Stimulated activated CD8-positive, alpha-beta memory T cell treated with anti-CD3 and anti-CD28 coated beads, Interleukin-15, amount 100 ng/mL, for 48 hours (primary cell): ENCODE measurements around the gene ZNF576.
A peak's percentile ranks its signal among the peaks of the same experiment; 100 is the strongest.
"Not testable (repeated sequence)": the region's sequence is repeated elsewhere in the genome, so short reads cannot be mapped to it uniquely, and the experiment has no call there.

Source experiments
- DNase-seq, 2 donors: peaks; one replicate each; pipeline ENCODE4 v3.0.0-alpha.2; 2020; ENCODE audit warnings: low read depth in 2 of 2

Gene ZNF576

GRCh38 chr19:43599635-43600295, 3.4 kb downstream of the ZNF576 start:
- DNase-seq = no peak

DNA sequence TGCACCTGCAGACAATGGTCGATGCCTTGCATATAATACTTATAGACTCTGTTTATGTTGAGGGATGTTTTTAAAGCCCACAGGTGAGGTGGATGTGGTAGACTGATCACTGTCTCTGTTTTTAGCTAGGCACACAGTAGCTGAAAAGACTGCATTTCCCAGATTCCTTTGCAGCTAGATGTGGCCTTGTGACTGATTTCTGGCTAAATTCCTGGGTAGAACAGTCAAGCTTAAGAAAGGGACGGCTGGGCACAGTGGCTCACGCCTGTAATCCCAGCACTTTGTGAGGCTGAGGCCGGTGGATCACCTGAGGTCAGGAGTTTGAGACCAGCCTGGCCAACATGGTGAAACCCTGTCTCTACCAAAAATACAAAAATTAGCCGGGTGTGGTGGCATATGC, 3.9 kb downstream of the ZNF576 start:
- not testable (repeated sequence) for DNase-seq

- no peak for DNase-seq
These were observed 9.6 kb downstream of the ZNF576 start for GRCh38 chr19:43605875-43606568.

DNA sequence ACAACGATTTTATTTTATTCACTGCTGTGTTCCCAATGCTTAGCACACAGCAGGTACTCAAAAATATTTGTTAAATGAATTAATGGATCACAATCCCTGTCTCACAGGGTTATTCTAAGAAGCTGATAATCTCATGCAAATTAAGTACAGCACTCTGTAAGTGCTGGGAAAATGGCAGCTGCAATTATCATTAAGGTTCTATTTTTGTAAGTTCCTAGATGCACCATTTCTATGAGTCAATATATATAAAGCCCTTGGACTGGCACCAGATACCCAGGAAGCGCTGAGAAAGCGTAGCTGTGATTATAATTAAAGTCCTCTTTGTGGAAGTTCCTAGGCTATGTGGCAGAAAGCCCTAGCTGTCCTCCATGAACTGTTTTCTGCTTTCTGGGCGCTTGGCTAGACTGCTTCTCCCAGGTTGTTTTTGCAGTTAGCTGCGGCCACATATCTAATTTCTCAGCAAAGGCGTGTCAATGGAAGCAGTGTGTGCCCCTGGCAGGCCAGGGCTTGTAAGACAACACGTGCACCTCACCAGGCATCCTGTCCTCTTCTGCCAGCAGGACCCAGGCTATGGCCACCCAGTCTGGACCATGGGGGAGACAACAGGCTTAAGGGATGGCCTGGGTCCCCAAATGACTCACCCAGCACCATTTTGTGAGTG, 10.3 kb downstream of the ZNF576 start:
- DNase-seq = no peak

DNA sequence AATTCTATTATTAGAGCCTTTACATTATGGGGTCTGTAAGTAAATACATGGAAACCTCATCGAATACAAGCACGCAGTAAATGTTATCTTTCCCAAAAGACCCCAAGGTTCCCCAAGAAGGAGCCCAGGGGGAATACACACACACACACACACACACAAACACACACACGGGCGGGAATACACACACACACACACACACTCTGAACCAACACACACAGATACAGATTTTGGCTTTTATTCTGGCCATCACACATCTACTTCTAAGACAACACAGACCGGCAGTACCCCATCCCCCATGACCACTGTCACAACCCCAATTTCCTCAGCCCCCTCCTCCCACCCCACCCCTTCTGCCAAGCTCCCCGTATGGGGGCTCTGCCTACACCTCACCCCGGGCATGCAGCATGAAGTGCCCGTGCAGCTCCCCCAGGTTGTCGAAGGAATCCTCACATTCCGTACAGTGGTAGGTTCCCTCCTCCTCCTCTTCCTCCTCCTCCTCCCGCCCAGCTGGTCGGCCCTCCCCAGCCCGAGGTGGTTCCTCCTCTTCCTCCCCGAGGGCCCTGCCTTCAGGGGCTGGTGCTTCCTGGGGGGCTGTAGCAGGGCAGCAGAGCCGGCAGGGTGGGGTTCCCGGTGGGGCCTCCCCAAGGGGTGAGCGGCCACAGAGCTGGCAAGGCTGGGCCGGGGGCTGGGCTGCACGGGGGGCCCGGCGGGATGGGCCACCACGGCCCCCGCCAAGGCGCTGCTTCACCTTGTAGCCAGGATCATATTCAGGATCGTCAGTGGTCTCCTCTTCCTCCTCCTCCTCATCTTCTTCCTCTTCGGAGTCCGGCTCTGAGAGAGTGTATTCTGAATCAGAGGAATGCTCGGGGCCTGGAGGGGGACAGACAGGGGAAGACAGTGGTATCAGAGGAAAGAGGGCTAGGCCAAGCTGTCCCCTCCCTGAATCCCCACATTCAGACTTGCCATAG, 11.1 kb downstream of the ZNF576 start:
- DNase-seq = no peak

DNA sequence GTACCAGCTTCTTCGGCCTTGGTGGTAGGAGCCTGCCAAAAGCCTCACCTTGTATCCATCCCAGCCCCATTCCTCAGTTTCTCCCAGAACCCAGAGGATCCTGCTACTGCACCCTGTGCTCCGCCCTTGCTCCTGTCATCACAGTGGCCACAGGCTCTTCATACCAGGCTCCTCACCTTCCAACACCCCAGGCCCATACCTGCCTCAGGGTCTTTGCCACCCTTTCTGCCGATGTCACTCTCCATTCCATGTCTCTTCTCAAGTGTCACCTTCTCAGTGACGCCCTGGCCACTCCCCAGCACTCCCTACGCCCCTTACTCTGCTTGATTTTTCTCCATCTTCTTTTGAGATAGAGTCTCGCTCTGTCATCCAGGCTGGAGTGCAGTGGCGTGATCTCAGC, 13.5 kb downstream of the ZNF576 start:
- DNase-seq = no peak

- no peak for DNase-seq
These were observed 14.1 kb downstream of the ZNF576 start for GRCh38 chr19:43610493-43610892.

- DNase-seq = no peak
These were observed 15.4 kb downstream of the ZNF576 start, which contains the start of gene SRRM5 for GRCh38 chr19:43611788-43612187. SRRM5 (plus strand) TSS chr19:43612088; CDS start chr19:43612122, 34 bp downstream.

GRCh38 chr19:43612374-43612773, 16.0 kb downstream of the ZNF576 start:
- DNase-seq = no peak

GRCh38 chr19:43616306-43616705, 19.9 kb downstream of the ZNF576 start:
- DNase-seq = no peak

- DNase-seq = no peak
These were observed 20.6 kb downstream of the ZNF576 start for GRCh38 chr19:43616954-43617353.

DNA sequence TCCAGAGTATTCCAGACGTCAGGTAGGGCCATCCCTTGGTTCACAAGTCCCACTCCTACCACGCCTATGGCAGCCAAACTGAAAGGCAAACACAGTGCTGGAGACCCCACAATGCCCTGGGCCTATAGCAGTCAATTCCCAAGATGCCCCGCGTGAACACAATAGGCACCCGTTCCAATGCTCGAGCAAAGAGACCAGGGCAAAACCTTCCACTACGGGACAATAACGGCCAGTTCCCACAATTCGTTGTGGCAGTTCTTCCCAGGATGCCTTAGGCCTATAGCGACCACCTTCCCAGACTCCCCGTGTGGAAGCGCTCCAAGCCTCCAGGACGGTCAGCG, 22.5 kb downstream of the ZNF576 start:
- peak in 1 of 2 donors; percentile 44 for DNase-seq

GRCh38 chr19:43619262-43620060, 23.1 kb downstream of the ZNF576 start, which contains the start of gene ZNF428:
ZNF428 (minus strand) TSS chr19:43619629; CDS start chr19:43614304, 5,325 bp downstream.
- DNase-seq = peak; percentile 85 to 88

DNA sequence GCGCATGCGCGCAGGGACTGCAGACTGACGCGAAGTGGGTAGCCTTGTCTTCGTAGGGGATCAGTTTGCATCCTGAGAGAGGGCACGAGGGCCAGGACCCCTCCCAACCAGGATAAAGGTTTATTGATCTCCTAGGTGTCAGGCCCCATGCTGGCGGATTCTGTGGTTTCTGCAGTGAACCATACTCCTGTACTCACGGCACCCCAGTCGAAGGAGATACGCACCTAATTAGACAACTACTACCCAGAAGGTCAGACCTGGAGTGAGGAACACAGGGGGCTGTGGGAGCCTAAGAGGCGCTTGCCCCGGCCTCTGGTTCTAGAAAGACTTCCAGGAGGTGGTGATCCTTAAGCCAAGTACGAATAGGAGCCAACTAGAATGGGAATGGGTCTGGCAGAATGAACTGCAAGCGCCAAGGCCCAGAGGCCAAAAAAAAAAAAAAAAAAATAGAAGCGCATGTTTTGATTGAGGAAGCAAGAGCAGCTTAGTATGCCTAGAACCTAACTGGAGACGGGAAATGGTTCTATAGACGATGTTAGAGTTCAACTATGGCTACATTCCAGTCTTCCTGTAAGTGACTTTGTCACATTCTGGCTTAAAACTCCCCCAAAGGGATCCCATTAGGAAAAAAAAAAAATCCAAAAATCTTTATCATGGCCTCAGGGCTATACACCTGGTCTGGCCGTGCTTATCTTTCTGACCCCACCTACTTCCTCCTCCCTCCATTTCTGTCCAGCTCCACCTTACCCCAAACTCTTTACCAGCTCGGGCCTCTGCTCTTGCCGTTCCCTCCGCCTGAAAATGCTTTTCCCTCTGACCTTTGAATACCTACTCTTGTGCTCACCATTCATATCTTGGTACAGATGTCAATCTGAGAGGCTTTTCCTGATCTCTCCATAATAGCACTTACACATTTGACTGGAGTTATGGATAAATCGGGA, 23.9 kb downstream of the ZNF576 start:
- DNase-seq = peak in 1 of 2 donors; percentile 82

DNA sequence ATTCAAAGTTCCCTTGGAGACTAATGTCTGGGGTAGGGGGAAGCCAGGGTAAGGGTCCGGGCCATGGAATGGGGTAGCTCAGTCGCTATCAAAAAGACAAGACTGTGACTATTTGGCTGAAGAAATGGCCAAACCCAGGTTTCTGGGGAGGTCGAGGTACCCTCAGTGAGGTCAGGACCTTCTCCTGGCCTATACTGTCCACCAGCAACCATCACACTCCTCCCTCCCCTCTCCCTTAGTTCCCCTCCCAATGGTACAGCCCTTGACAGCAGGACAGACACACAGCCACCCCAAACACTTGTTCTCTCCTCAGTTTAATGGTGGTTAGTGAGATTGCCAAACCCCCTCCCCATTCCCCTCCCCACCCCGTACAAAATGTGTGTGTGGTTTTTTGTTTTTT, 25.7 kb downstream of the ZNF576 start:
- no peak for DNase-seq

- DNase-seq = no peak
These were observed 26.6 kb downstream of the ZNF576 start for GRCh38 chr19:43622956-43623355.

DNA sequence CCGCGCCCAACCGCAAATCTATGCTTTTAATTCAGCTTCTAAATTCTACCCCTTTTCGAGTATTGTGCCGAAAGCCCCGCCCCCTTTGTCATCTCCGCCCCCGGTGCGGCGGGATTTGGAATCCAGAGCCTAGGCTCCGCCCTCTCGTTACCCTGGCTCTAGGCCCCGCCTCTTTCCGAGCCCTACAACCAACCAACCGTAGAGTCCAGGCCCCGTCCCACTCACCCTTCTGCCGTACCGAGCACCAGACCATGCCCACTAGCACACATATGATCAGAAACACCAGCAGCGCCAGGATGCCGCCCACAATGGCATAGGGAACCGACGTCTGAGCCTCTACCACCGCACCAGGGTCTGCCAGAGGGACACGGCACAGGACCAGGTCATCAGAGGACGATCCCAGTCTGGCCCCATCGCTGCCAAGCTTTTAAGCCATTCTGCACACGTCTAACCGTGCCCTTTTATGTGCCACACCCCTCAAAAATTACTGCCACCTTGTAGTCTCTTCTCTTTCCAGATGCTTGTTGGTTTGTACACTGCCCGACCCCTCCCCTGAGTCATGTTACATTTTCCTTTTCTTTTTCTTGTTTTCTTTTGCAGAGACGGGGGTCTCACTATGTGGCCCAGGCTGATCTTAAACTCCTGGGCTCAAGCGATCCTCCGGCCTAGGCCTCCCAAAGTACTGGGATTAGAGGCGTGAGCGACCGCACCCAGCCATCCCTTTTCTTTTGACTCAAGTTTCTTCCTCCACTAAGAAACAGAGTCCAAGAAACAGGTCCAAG, 27.7 kb downstream of the ZNF576 start:
- no peak for DNase-seq

- DNase-seq = peak; percentile 74 to 80
These were observed 28.5 kb downstream of the ZNF576 start for GRCh38 chr19:43624933-43625332.
